ENCODE data around the gene IGSF3. TPM values are rescaled to one million over a fixed set of nuclear protein-coding genes. Genes with fewer than 3 reads are reported as not detected.

Gene IGSF3
- polyA plus RNA-seq, 3 donors, result 0.07 to 0.12 TPM; not detected in 1

- no peaks in the 10 kb centered on the region for H3K36me3 ChIP-seq (replicated peaks in 1 of 2; ENCODE audit: control insufficient read depth in 1 of 2, insufficient read depth in 2 of 2, low read length in 2 of 2)
- H3K4me1 Mint-ChIP-seq, result no peaks in the 10 kb centered on the region
- intact Hi-C loops (cut with micrococcal nuclease), result no loop called here
- no peak for DNase-seq
- no peak overlapping the region for H3K27ac ChIP-seq (ENCODE audit: low read depth in 1 of 2, low read length in 2 of 2)
- TF ChIP-seq CTCF (IDR thresholded peaks at IDR 0.05), result no peak
- no peaks in the 10 kb centered on the region for H3K79me2 ChIP-seq (ENCODE audit: insufficient read depth, low read length)
- no peaks in the 10 kb centered on the region for H3K36me3 Mint-ChIP-seq
- H3K9me3 ChIP-seq (replicated peaks in 1 of 2; ENCODE audit: control insufficient read depth in 1 of 2, insufficient read depth in 1 of 2, low read length in 2 of 2), result no peaks in the 10 kb centered on the region
- WGBS (ENCODE audit: insufficient coverage), result 100% methylated on average over 3 of the region's 4 CpGs
- peaks cover 1 to 3% (median 2%) of the 10 kb centered on the region in 3 donors for H3K27me3 Mint-ChIP-seq (ENCODE audit: low read depth in 3 of 3)
- no peak overlapping the region for H3K9ac ChIP-seq (ENCODE audit: insufficient read depth, low read length, poor library complexity, severe bottlenecking)
- no peak overlapping the region for H3K4me2 ChIP-seq (replicated peaks; ENCODE audit: extremely low read depth, low read length, poor library complexity, severe bottlenecking)
- H3K9me3 Mint-ChIP-seq, result peaks cover 0 to 3% (median 0%) of the 10 kb centered on the region in 7 donors
- no peak overlapping the region for H2AFZ ChIP-seq (ENCODE audit: insufficient read depth, low read depth, low read length, poor library complexity, severe bottlenecking)
- H3K4me3 ChIP-seq (replicated peaks in 1 of 3; ENCODE audit: low read depth in 2 of 3, low read length in 3 of 3), result no peak overlapping the region
- no peaks in the 10 kb centered on the region for H4K20me1 ChIP-seq (ENCODE audit: insufficient read depth, low read length)
- H3K27ac Mint-ChIP-seq, result no peak overlapping the region
- no peak overlapping the region for H3K4me3 Mint-ChIP-seq
- H3K4me1 ChIP-seq (ENCODE audit: control insufficient read depth in 1 of 2, insufficient read depth in 2 of 2, low read length in 2 of 2), result no peaks in the 10 kb centered on the region
- H3K27me3 ChIP-seq (ENCODE audit: control insufficient read depth in 2 of 2, insufficient read depth in 2 of 2, low read length in 2 of 2), result no peaks in the 10 kb centered on the region
Measured at GRCh38 chr1:116697548-116698243, 30.2 kb upstream of the IGSF3 start.

GRCh38 chr1:116694524-116694923 is 27.0 kb upstream of the IGSF3 start:
- H3K36me3 Mint-ChIP-seq, result no peaks in the 10 kb centered on the region
- H3K4me1 Mint-ChIP-seq, result no peaks in the 10 kb centered on the region
- H3K9me3 ChIP-seq (replicated peaks in 1 of 2; ENCODE audit: control insufficient read depth in 1 of 2, insufficient read depth in 1 of 2, low read length in 2 of 2), result no peaks in the 10 kb centered on the region
- TF ChIP-seq CTCF (IDR thresholded peaks at IDR 0.05), result no peak
- no peak overlapping the region for H3K4me3 Mint-ChIP-seq
- no peak overlapping the region for H3K4me3 ChIP-seq (replicated peaks in 1 of 3; ENCODE audit: low read depth in 2 of 3, low read length in 3 of 3)
- no peaks in the 10 kb centered on the region for H4K20me1 ChIP-seq (ENCODE audit: insufficient read depth, low read length)
- peaks cover 1 to 5% (median 2%) of the 10 kb centered on the region in 3 donors for H3K27me3 Mint-ChIP-seq (ENCODE audit: low read depth in 3 of 3)
- no peaks in the 10 kb centered on the region for H3K27me3 ChIP-seq (ENCODE audit: control insufficient read depth in 2 of 2, insufficient read depth in 2 of 2, low read length in 2 of 2)
- no peak for DNase-seq
- no peak overlapping the region for H3K27ac ChIP-seq (ENCODE audit: low read depth in 1 of 2, low read length in 2 of 2)
- H3K27ac Mint-ChIP-seq, result no peak overlapping the region
- no peaks in the 10 kb centered on the region for H3K4me1 ChIP-seq (ENCODE audit: control insufficient read depth in 1 of 2, insufficient read depth in 2 of 2, low read length in 2 of 2)
- no peak overlapping the region for H2AFZ ChIP-seq (ENCODE audit: insufficient read depth, low read depth, low read length, poor library complexity, severe bottlenecking)
- WGBS (ENCODE audit: insufficient coverage), result 100% methylated on average over 1 of the region's 3 CpGs
- H3K36me3 ChIP-seq (replicated peaks in 1 of 2; ENCODE audit: control insufficient read depth in 1 of 2, insufficient read depth in 2 of 2, low read length in 2 of 2), result no peaks in the 10 kb centered on the region
- no peak overlapping the region for H3K9ac ChIP-seq (ENCODE audit: insufficient read depth, low read length, poor library complexity, severe bottlenecking)
- intact Hi-C loops (cut with micrococcal nuclease), result no loop called here
- H3K79me2 ChIP-seq (ENCODE audit: insufficient read depth, low read length), result no peaks in the 10 kb centered on the region
- no peaks in the 10 kb centered on the region for H3K9me3 Mint-ChIP-seq
- no peak overlapping the region for H3K4me2 ChIP-seq (replicated peaks; ENCODE audit: extremely low read depth, low read length, poor library complexity, severe bottlenecking)
